Smooth muscle cell (in vitro differentiated cells): Measurements from ENCODE around the gene ALK. TPM values are rescaled to one million over a fixed set of nuclear protein-coding genes. Genes with fewer than 3 reads are reported as not detected.

Experiments used
- DNase-seq: peaks from one replicate; lab custom pipeline; 2025; ENCODE audit not compliant: unreplicated experiment; lab: John Stamatoyannopoulos, UW
- H2AFZ ChIP-seq: fragments of 200-600 bp; sonication (generic); 2 replicates; pipeline ENCODE4 v1.6.0; 2016; ENCODE audit warnings: antibody characterized with exemption, low read depth, mild to moderate bottlenecking
- H3F3A ChIP-seq: fragments of 200-600 bp; sonication (generic); 2 replicates; pipeline ENCODE4 v1.6.0; 2017; ENCODE audit warnings: antibody characterized with exemption, low read depth
- H3K27ac ChIP-seq: fragments of 200-600 bp; sonication (generic); 2 replicates; pipeline ENCODE4 v1.5.1; 2016; ENCODE audit warnings: low read depth, mild to moderate bottlenecking
- H3K27me3 ChIP-seq: fragments of 200-600 bp; sonication (generic); 2 replicates; pipeline ENCODE4 v1.6.1; 2016; ENCODE audit warnings: low read depth, mild to moderate bottlenecking
- H3K36me3 ChIP-seq: fragments of 200-600 bp; sonication (generic); 2 replicates; pipeline ENCODE4 v1.5.1; 2016; ENCODE audit warnings: low read depth
- H3K4me1 ChIP-seq: fragments of 200-600 bp; sonication (generic); 2 replicates; pipeline ENCODE4 v1.5.1; 2016; ENCODE audit warnings: low read depth
- H3K4me2 ChIP-seq: fragments of 200-600 bp; sonication (generic); 2 replicates; pipeline ENCODE4 v1.6.0; 2016; ENCODE audit warnings: mild to moderate bottlenecking
- H3K4me3 ChIP-seq: fragments of 200-600 bp; sonication (generic); 2 replicates; pipeline ENCODE4 v1.5.1; 2016; ENCODE audit warnings: mild to moderate bottlenecking
- H3K79me2 ChIP-seq: fragments of 200-600 bp; sonication (generic); 2 replicates; pipeline ENCODE4 v1.6.0; 2016; ENCODE audit warnings: low read depth, mild to moderate bottlenecking
- H3K9ac ChIP-seq: fragments of 200-600 bp; sonication (generic); 2 replicates; pipeline ENCODE4 v1.6.0; 2016; ENCODE audit warnings: low read depth
- H3K9me3 ChIP-seq: fragments of 200-600 bp; sonication (generic); replicated peaks from 2 replicates; pipeline ENCODE4 v1.5.1; 2016; ENCODE audit warnings: low read depth
- H4K20me1 ChIP-seq: fragments of 200-600 bp; sonication (generic); 2 replicates; pipeline ENCODE4 v1.6.0; 2016; ENCODE audit warnings: low read depth
- WGBS: methylation state at CpG from one replicate; pipeline ENCODE4 v1.1.7; 2016; ENCODE audit warnings: low lambda C conversion rate; 5-methylcytosine and 5-hydroxymethylcytosine counted together
- polyA plus RNA-seq: library from polyadenylated mRNA; unstranded; fragments of >200 nt; fragmentation: Nextera tagmentation; extraction: Ambion mirVana; gene quantifications from 2 replicates; pipeline ENCODE4 v1.2.1, GENCODE V29; 2016
- total RNA-seq: library from RNA; depleted of rRNA; stranded (reverse); fragments of >200 nt; gene quantifications from 2 replicates; pipeline ENCODE4 v1.2.3, GENCODE V29; 2014
- TF ChIP-seq, protein P1 (sequence below): fragments of 200-600 bp; sonication (generic); IDR thresholded peaks from 2 replicates; pipeline ENCODE4 v1.5.1; 2017; ENCODE audit warnings: borderline replicate concordance, mild to moderate bottlenecking, antibody characterized with exemption; ENCODE audit not compliant: insufficient read depth, poor library complexity, severe bottlenecking

The ALK gene
- total and polyA plus RNA-seq, 2 experiments from 2014 or later: 0.13 to 0.19 TPM

DNA sequence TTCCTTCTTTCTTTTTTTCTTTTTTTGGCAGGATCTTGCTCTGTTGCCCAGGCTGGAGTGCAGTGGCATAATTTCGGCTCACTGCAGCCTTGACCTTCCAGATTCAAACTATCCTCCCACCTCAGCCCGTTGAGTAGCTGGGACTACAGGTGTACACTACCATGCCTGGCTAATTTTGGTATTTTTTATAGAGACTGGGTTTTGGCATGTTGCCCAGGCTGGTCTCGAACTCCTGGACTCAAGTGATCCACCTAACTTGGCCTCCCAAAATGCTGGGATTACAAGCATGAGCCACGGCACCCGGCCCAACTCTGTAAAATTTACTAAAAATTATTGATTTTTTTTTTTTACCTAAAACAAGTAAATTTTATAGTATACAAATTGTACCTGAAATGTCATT, 360.8 kb downstream of the ALK start:
- DNase-seq: no peak
- Histone ChIP-seq H3K4me3 (no peak overlapping the region), H4K20me1 (no peaks in the 10 kb centered on the region), H3K4me2 (no peak overlapping the region), H3K36me3 (no peaks in the 10 kb centered on the region), H3K27me3 (peaks cover 32% of the 10 kb centered on the region), H3K79me2 (no peaks in the 10 kb centered on the region), H3K27ac (no peak overlapping the region), H3F3A (no peaks in the 10 kb centered on the region), H3K9me3 (no peaks in the 10 kb centered on the region), H2AFZ (no peak overlapping the region), H3K4me1 (no peaks in the 10 kb centered on the region), H3K9ac (no peak overlapping the region)
- 92% methylated on average over 5 of the region's 5 CpGs for WGBS
- TF ChIP-seq, protein P1, sequence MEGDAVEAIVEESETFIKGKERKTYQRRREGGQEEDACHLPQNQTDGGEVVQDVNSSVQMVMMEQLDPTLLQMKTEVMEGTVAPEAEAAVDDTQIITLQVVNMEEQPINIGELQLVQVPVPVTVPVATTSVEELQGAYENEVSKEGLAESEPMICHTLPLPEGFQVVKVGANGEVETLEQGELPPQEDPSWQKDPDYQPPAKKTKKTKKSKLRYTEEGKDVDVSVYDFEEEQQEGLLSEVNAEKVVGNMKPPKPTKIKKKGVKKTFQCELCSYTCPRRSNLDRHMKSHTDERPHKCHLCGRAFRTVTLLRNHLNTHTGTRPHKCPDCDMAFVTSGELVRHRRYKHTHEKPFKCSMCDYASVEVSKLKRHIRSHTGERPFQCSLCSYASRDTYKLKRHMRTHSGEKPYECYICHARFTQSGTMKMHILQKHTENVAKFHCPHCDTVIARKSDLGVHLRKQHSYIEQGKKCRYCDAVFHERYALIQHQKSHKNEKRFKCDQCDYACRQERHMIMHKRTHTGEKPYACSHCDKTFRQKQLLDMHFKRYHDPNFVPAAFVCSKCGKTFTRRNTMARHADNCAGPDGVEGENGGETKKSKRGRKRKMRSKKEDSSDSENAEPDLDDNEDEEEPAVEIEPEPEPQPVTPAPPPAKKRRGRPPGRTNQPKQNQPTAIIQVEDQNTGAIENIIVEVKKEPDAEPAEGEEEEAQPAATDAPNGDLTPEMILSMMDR: no peak

DNA sequence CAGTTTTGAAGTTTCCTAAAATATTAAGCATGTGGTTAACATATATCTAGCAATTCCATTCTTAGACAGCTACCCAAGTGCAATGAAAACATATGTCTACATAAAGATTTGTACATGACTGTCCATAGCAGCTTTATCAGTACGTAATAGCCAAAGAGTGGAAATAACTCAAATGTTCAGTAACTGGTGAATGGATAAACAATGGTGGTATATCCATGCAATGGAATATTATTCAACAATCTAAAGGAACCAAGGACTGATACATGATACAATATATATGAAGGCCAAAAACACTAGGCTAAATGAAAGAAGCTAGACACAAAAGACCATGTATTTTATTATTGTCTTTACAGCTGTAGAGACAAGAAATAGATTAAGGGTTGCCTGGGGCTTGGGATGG, 361.4 kb downstream of the ALK start:
- Histone ChIP-seq H3K36me3 (no peaks in the 10 kb centered on the region), H3K27me3 (peaks cover 32% of the 10 kb centered on the region), H3K4me2 (no peak overlapping the region), H3K4me1 (no peaks in the 10 kb centered on the region), H3K27ac (no peak overlapping the region), H2AFZ (no peak overlapping the region), H3K9me3 (no peaks in the 10 kb centered on the region), H4K20me1 (no peaks in the 10 kb centered on the region), H3K79me2 (no peaks in the 10 kb centered on the region), H3K4me3 (no peak overlapping the region), H3F3A (no peaks in the 10 kb centered on the region), H3K9ac (no peak overlapping the region)
- no peak for DNase-seq
- TF ChIP-seq, protein P1: no peak
- WGBS: 100% methylated on average over 1 of the region's 1 CpG

DNA sequence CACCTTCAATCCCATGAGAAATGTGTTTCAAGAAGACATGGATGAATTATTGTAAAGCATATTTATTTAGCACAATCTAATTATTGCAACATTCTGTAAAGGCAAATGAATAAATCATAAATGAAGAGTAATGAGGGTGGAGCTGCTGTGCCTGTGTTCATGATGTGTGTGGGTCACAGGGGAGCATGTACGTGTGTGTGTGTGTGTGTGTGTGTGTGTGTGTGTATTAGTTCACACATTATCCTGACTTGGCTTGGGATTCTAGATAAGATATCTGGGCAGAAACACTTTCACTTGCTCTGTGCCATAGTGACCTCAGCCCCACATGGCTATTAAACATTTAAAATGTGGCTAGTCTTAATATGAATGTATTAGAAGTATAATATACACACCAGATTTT, 361.8 kb downstream of the ALK start:
- no peak overlapping the region for H3K4me2 ChIP-seq
- no peaks in the 10 kb centered on the region for H3K9me3 ChIP-seq
- H2AFZ ChIP-seq: no peak overlapping the region
- H3K36me3 ChIP-seq: no peaks in the 10 kb centered on the region
- no peak overlapping the region for H3K4me3 ChIP-seq
- TF ChIP-seq, protein P1: no peak
- no peak overlapping the region for H3K9ac ChIP-seq
- no peak for DNase-seq
- H3K27ac ChIP-seq: no peak overlapping the region
- no peaks in the 10 kb centered on the region for H3K79me2 ChIP-seq
- peaks cover 32% of the 10 kb centered on the region for H3K27me3 ChIP-seq
- no peaks in the 10 kb centered on the region for H3F3A ChIP-seq
- no peaks in the 10 kb centered on the region for H3K4me1 ChIP-seq
- 72% methylated on average over 1 of the region's 1 CpG for WGBS
- H4K20me1 ChIP-seq: no peaks in the 10 kb centered on the region

DNA sequence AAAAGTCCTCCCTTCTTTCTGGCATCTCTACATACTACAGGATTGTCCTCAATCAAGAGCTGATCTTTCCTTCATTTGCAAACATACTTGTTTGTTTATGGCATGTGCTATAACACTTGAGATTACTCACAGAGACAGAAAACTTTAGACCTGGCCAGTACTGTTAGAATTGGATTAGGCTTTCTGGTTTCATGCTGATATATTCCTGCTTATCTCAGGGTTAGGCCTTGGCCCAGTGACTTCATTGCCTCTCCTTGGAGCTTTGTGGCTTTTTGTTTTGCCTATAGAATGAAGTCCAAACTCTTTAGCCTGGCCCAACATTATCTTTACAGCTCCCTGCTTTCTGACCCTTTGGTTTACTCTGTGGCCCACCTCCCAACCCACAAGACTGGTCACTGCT, 363.3 kb downstream of the ALK start:
- no peaks in the 10 kb centered on the region for H3K9me3 ChIP-seq
- TF ChIP-seq, protein P1: no peak
- H3K79me2 ChIP-seq: no peaks in the 10 kb centered on the region
- no peaks in the 10 kb centered on the region for H3K36me3 ChIP-seq
- no peak for DNase-seq
- no peak overlapping the region for H3K4me3 ChIP-seq
- H3K9ac ChIP-seq: no peak overlapping the region
- H4K20me1 ChIP-seq: no peaks in the 10 kb centered on the region
- no peaks in the 10 kb centered on the region for H3K4me1 ChIP-seq
- H3K27ac ChIP-seq: no peak overlapping the region
- H2AFZ ChIP-seq: no peak overlapping the region
- no peaks in the 10 kb centered on the region for H3F3A ChIP-seq
- H3K4me2 ChIP-seq: no peak overlapping the region
- H3K27me3 ChIP-seq: peaks cover 39% of the 10 kb centered on the region
